ENCODE data around the gene GPC6.

The GPC6 gene

DNA sequence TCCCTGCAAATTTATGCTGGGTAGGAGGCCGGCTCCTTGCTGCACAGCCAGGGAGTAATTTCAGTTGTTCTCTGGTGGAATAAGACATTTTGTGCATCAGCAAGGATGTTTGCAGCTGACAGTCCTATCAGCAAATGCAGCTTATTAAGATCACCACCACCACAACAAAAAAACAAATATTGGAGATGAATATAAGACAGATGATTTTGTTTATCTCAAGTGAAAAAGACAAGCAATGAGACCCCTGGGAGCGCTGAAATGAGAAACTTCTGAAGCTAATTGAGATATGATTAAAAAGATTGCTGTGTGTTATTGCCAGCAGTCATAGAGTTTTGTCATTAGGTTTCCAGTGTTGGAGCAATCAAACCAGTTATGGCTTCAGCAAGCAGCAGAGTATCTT, 505.6 kb downstream of the GPC6 start:
- TF ChIP-seq, protein P1, sequence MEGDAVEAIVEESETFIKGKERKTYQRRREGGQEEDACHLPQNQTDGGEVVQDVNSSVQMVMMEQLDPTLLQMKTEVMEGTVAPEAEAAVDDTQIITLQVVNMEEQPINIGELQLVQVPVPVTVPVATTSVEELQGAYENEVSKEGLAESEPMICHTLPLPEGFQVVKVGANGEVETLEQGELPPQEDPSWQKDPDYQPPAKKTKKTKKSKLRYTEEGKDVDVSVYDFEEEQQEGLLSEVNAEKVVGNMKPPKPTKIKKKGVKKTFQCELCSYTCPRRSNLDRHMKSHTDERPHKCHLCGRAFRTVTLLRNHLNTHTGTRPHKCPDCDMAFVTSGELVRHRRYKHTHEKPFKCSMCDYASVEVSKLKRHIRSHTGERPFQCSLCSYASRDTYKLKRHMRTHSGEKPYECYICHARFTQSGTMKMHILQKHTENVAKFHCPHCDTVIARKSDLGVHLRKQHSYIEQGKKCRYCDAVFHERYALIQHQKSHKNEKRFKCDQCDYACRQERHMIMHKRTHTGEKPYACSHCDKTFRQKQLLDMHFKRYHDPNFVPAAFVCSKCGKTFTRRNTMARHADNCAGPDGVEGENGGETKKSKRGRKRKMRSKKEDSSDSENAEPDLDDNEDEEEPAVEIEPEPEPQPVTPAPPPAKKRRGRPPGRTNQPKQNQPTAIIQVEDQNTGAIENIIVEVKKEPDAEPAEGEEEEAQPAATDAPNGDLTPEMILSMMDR (IDR thresholded peaks at IDR 0.05; ENCODE audit: unreplicated experiment in 3 of 3), result no peak
- no peaks in the 10 kb centered on the region for H3K4me1 Mint-ChIP-seq
- no peak overlapping the region for H3K27ac Mint-ChIP-seq
- no peaks in the 10 kb centered on the region for H3K9me3 Mint-ChIP-seq
- H3K36me3 Mint-ChIP-seq (ENCODE audit: low read depth), result no peaks in the 10 kb centered on the region
- no peak overlapping the region for H3K4me3 Mint-ChIP-seq
- H3K27me3 Mint-ChIP-seq (ENCODE audit: low read depth), result no peaks in the 10 kb centered on the region

- H3K27ac Mint-ChIP-seq, result no peak overlapping the region
- TF ChIP-seq, protein P1 (IDR thresholded peaks at IDR 0.05; ENCODE audit: unreplicated experiment in 3 of 3), result no peak
- H3K9me3 Mint-ChIP-seq, result no peaks in the 10 kb centered on the region
- no peak overlapping the region for H3K4me3 Mint-ChIP-seq
- no peaks in the 10 kb centered on the region for H3K36me3 Mint-ChIP-seq (ENCODE audit: low read depth)
- no peaks in the 10 kb centered on the region for H3K4me1 Mint-ChIP-seq
- H3K27me3 Mint-ChIP-seq (ENCODE audit: low read depth), result no peaks in the 10 kb centered on the region
These were observed 509.5 kb downstream of the GPC6 start for GRCh38 chr13:93736081-93736480.

DNA sequence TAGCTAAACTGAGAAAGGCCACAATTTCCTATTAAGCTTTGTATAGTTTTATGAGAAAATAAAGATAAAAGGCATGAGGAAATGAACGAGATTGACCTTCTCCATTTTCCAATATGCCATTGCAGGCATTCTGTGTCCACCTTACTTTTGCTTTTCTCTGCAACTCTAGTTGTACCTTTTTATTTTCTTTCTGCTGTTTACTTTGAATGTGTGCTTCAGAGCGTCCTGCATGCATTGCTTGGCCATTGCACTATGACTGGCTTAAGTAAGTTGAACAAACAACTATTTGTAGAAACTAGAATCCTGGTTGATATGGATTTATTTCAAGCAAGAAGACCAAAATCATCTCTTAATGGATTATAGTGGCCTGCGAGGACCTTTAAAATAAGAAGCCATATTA, 510.3 kb downstream of the GPC6 start:
- H3K36me3 Mint-ChIP-seq (ENCODE audit: low read depth), result no peaks in the 10 kb centered on the region
- no peaks in the 10 kb centered on the region for H3K9me3 Mint-ChIP-seq
- no peaks in the 10 kb centered on the region for H3K4me1 Mint-ChIP-seq
- TF ChIP-seq, protein P1 (IDR thresholded peaks at IDR 0.05; ENCODE audit: unreplicated experiment in 3 of 3), result no peak
- no peak overlapping the region for H3K27ac Mint-ChIP-seq
- H3K4me3 Mint-ChIP-seq, result no peak overlapping the region
- no peaks in the 10 kb centered on the region for H3K27me3 Mint-ChIP-seq (ENCODE audit: low read depth)

GRCh38 chr13:93740334-93740733, 513.7 kb downstream of the GPC6 start:
- H3K4me1 Mint-ChIP-seq, result no peaks in the 10 kb centered on the region
- TF ChIP-seq, protein P1 (IDR thresholded peaks at IDR 0.05; ENCODE audit: unreplicated experiment in 3 of 3), result no peak
- no peaks in the 10 kb centered on the region for H3K27me3 Mint-ChIP-seq (ENCODE audit: low read depth)
- H3K9me3 Mint-ChIP-seq, result no peaks in the 10 kb centered on the region
- H3K27ac Mint-ChIP-seq, result peak overlapping the region in 1 of 3 experiments; percentile 22
- H3K36me3 Mint-ChIP-seq (ENCODE audit: low read depth), result peaks cover 6% of the 10 kb centered on the region
- H3K4me3 Mint-ChIP-seq, result no peak overlapping the region

GRCh38 chr13:93744033-93744432, 517.4 kb downstream of the GPC6 start:
- Mint-ChIP-seq H3K9me3 (no peaks in the 10 kb centered on the region), H3K36me3 (ENCODE audit: low read depth) (peaks cover 7% of the 10 kb centered on the region), H3K4me1 (no peaks in the 10 kb centered on the region), H3K27ac (no peak overlapping the region), H3K27me3 (ENCODE audit: low read depth) (no peaks in the 10 kb centered on the region), H3K4me3 (no peak overlapping the region)
- TF ChIP-seq, protein P1 (IDR thresholded peaks at IDR 0.05; ENCODE audit: unreplicated experiment in 3 of 3), result no peak

DNA sequence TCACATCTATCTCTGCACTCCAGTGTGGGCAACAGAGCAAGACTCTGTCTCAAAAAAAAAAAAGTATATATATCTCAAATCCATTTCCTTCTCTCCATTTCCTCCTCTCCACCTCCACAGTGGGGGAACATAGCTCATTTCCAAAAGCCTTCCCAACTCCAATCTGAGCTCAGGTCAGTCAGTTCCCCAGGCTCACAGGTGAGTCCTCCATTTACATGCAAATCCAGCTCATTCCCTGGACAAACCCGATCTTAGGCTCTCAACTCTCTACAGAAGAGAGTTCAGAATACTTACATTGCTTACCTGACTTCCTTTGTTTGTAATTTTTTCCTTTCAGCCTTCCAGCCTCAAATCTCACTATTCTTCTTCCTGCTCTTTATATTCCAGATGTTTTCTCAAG, 518.3 kb downstream of the GPC6 start:
- H3K9me3 Mint-ChIP-seq, result no peaks in the 10 kb centered on the region
- peaks cover 7% of the 10 kb centered on the region for H3K36me3 Mint-ChIP-seq (ENCODE audit: low read depth)
- H3K4me1 Mint-ChIP-seq, result no peaks in the 10 kb centered on the region
- TF ChIP-seq, protein P1 (IDR thresholded peaks at IDR 0.05; ENCODE audit: unreplicated experiment in 3 of 3), result no peak
- H3K4me3 Mint-ChIP-seq, result no peak overlapping the region
- H3K27ac Mint-ChIP-seq, result no peak overlapping the region
- no peaks in the 10 kb centered on the region for H3K27me3 Mint-ChIP-seq (ENCODE audit: low read depth)
